SK-N-SH (cell line): Measurements from ENCODE around the gene ACLY. TPM values are rescaled to one million over a fixed set of nuclear protein-coding genes. Genes with fewer than 3 reads are reported as not detected.
A peak's percentile ranks its signal among the peaks of the same experiment; 100 is the strongest.

Experiments
- CTCF ChIA-PET: fragments of 300-600, 350-600 bp; formaldehyde crosslinking; extraction: SDS; loops from one replicate; lab custom pipeline; 2021; lab: Yijun Ruan, JAX
- POLR2A ChIA-PET: fragments of 350-600 bp; sonication (Branson Sonifier 250); formaldehyde crosslinking; extraction: SDS; loops from one replicate; lab custom pipeline; 2020; ENCODE audit warnings: antibody characterized with exemption, inconsistent platforms; lab: Yijun Ruan, JAX
- DNase-seq: peaks from one replicate; pipeline ENCODE4 v3.0.0; 2012
- H2AFZ ChIP-seq: fragments of 200-600 bp; sonication (generic); 2 replicates; pipeline ENCODE4 v1.8.1; 2016; ENCODE audit warnings: antibody characterized with exemption, mild to moderate bottlenecking, low read depth
- H3F3A ChIP-seq: fragments of 200-600 bp; sonication (generic); replicated peaks from 2 replicates; pipeline ENCODE3; 2016; ENCODE audit warnings: antibody characterized with exemption, mild to moderate bottlenecking; ENCODE audit not compliant: insufficient read depth
- H3K27ac ChIP-seq, 2 experiments: fragments of 200-500 bp in 1 of 2; fragments of 200-600 bp in 1 of 2; sonication (Bioruptor generic) in 1 of 2; sonication (generic), shearing (Covaris generic) in 1 of 2; 2 replicates each; pipeline versions ENCODE4 v1.5.1 to v1.6.1; 2014 to 2016; ENCODE audit warnings: low read depth in 2 of 2, inconsistent platforms in 1 of 2, low read length in 1 of 2, mild to moderate bottlenecking in 1 of 2, mixed read lengths in 1 of 2
- H3K27me3 ChIP-seq: fragments of 200-600 bp; sonication (generic), shearing (Covaris generic); 2 replicates; pipeline ENCODE4 v1.6.1; 2016; ENCODE audit warnings: mixed run types; ENCODE audit not compliant: insufficient read depth
- H3K36me3 ChIP-seq, 2 experiments: fragments of 200-500 bp in 1 of 2; fragments of 200-600 bp in 1 of 2; sonication (Bioruptor generic) in 1 of 2; sonication (generic) in 1 of 2; replicated peaks in 1 of 2; 2 replicates each; pipeline versions ENCODE3 to v1.5.1; 2014 to 2016; ENCODE audit warnings: low read length in 1 of 2, mild to moderate bottlenecking in 1 of 2; ENCODE audit not compliant: insufficient read depth in 2 of 2, control insufficient read depth in 1 of 2
- H3K4me1 ChIP-seq, 2 experiments: fragments of 200-500 bp in 1 of 2; fragments of 200-600 bp in 1 of 2; sonication (Bioruptor generic) in 1 of 2; sonication (generic), shearing (Covaris generic) in 1 of 2; 2 replicates each; pipeline versions ENCODE4 v1.5.1 to v1.6.1; 2014 to 2016; ENCODE audit warnings: low read depth in 1 of 2, low read length in 1 of 2, mixed run types in 1 of 2; ENCODE audit not compliant: insufficient read depth in 2 of 2, control insufficient read depth in 1 of 2
- H3K4me2 ChIP-seq: fragments of 200-600 bp; sonication (generic), shearing (Covaris generic); 2 replicates; pipeline ENCODE4 v1.6.1; 2017; ENCODE audit warnings: mixed run types
- H3K4me3 ChIP-seq, 2 experiments: fragments of 200-500 bp in 1 of 2; fragments of 200-600 bp in 1 of 2; sonication (Bioruptor generic) in 1 of 2; sonication (generic), shearing (Covaris generic) in 1 of 2; 2 replicates each; pipeline versions ENCODE4 v1.5.1 to v1.8.1; 2014 to 2016; ENCODE audit warnings: low read depth in 2 of 2, inconsistent platforms in 1 of 2, low read length in 1 of 2, mild to moderate bottlenecking in 1 of 2, mixed read lengths in 1 of 2, moderate library complexity in 1 of 2
- H3K79me2 ChIP-seq: fragments of 200-600 bp; sonication (generic); 2 replicates; pipeline ENCODE4 v1.8.1; 2017; ENCODE audit warnings: mild to moderate bottlenecking; ENCODE audit not compliant: insufficient read depth
- H3K9ac ChIP-seq: fragments of 200-600 bp; sonication (generic); 2 replicates; pipeline ENCODE4 v1.6.1; 2017; ENCODE audit warnings: mixed run types
- H3K9me2 ChIP-seq: fragments of 200-600 bp; sonication (generic); 2 replicates; pipeline ENCODE4 v1.6.1; 2017; ENCODE audit warnings: mixed run types
- H3K9me3 ChIP-seq: fragments of 200-600 bp; sonication (generic); 2 replicates; pipeline ENCODE4 v1.6.1; 2017; ENCODE audit warnings: mixed run types, mild to moderate bottlenecking, moderate library complexity
- H4K20me1 ChIP-seq: fragments of 200-600 bp; sonication (generic); 2 replicates; pipeline ENCODE4 v1.6.1; 2017; ENCODE audit warnings: mild to moderate bottlenecking, mixed run types; ENCODE audit not compliant: insufficient read depth
- EP300 ChIP-seq, 2 experiments: IDR thresholded peaks; 2 replicates each; pipeline versions ENCODE4 v1.4.0 to v1.6.1; 2012; ENCODE audit warnings: borderline replicate concordance in 1 of 2, low read depth in 1 of 2, low read length in 1 of 2
- GABPA ChIP-seq: IDR thresholded peaks from 2 replicates; pipeline ENCODE4 v1.4.0; 2012; ENCODE audit warnings: low read depth, mild to moderate bottlenecking
- GATA2 ChIP-seq: sonication (generic); formaldehyde crosslinking; IDR thresholded peaks from 2 replicates; pipeline ENCODE4 v1.5.0; 2020; ENCODE audit warnings: mild to moderate bottlenecking, missing genetic modification reagents
- MXI1 ChIP-seq: IDR thresholded peaks from 2 replicates; pipeline ENCODE4 v1.6.1; 2012; ENCODE audit warnings: mild to moderate bottlenecking, low read depth, low read length, improper control_type of control experiment
- NFIC ChIP-seq: IDR thresholded peaks from 2 replicates; pipeline ENCODE4 v1.4.0; 2012; ENCODE audit warnings: borderline replicate concordance
- NRF1 ChIP-seq: IDR thresholded peaks from 2 replicates; pipeline ENCODE4 v1.6.1; 2012; ENCODE audit warnings: low read depth, mild to moderate bottlenecking, low read length
- RCOR1 ChIP-seq: fragments of 150-350 bp; IDR thresholded peaks from 2 replicates; pipeline ENCODE4 v1.6.1; 2017; ENCODE audit warnings: antibody characterized with exemption, low read length
- REST ChIP-seq: IDR thresholded peaks from 2 replicates; pipeline ENCODE4 v1.6.1; 2012; ENCODE audit warnings: mild to moderate bottlenecking, low read depth, low read length, moderate library complexity
- RFX5 ChIP-seq: IDR thresholded peaks from 2 replicates; pipeline ENCODE4 v1.6.1; 2012; ENCODE audit warnings: mild to moderate bottlenecking, improper control_type of control experiment, low read length
- SMC3 ChIP-seq: IDR thresholded peaks from 2 replicates; pipeline ENCODE4 v1.6.1; 2012; ENCODE audit warnings: low read depth, low read length, improper control_type of control experiment
- TCF12 ChIP-seq: IDR thresholded peaks from 2 replicates; pipeline ENCODE4 v1.4.0; 2012
- TEAD4 ChIP-seq: IDR thresholded peaks from 2 replicates; pipeline ENCODE4 v1.4.0; 2012; ENCODE audit warnings: mild to moderate bottlenecking, borderline replicate concordance; ENCODE audit not compliant: insufficient read depth
- WGBS: methylation state at CpG from one replicate; pipeline ENCODE4 v1.1.6; 2017; ENCODE audit warnings: low lambda C conversion rate; 5-methylcytosine and 5-hydroxymethylcytosine counted together
- polyA plus RNA-seq, 3 experiments: library from polyadenylated mRNA; depleted of rRNA; stranded (reverse); fragments of >200 nt; gene quantifications; 2 replicates each; pipeline ENCODE4 v1.2.3, GENCODE V29; 2012
- TF ChIP-seq, protein P1 (sequence below): fragments of 200-600 bp; sonication (generic); IDR thresholded peaks from 2 replicates; pipeline ENCODE4 v1.6.1; 2017; ENCODE audit warnings: antibody characterized with exemption, mild to moderate bottlenecking, moderate library complexity
- TF ChIP-seq, protein P2 (sequence below): IDR thresholded peaks from 2 replicates; pipeline ENCODE4; 2012
- TF ChIP-seq, protein P3 (sequence below): IDR thresholded peaks from 2 replicates; pipeline ENCODE4 v1.4.0; 2012; ENCODE audit warnings: low read depth, borderline replicate concordance

Gene ACLY
- polyA plus RNA-seq, 1 of the 3 experiments (the other 2 are of a cell fraction) = 163 TPM

DNA sequence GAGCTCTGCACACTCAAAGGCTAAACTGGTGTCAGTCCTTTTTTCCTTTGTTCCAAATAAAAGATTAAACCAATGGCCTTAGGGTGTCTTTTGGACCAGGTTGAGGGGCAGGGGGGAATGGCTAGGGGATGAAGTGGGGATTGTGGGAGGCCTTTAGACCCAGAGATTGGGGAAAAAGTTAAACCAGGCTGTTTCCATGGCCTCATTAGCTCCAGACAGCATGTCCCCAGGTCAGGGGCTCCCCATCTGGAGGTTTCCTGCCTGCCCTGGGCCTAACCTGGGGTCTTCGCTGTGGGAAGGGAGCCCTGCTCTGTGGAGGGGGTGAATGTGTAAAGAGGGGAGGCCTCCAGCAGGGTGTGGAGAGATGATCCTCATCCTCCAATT lies 95.6 kb downstream of the ACLY start:
- Histone ChIP-seq H2AFZ (no peak overlapping the region), H3K4me1 (no peaks in the 10 kb centered on the region), H3K36me3 (peaks cover 3 to 35% of the 10 kb centered on the region in 2 experiments), H3K9ac (no peak overlapping the region), H3K9me3 (no peaks in the 10 kb centered on the region), H3K27ac (no peak overlapping the region), H3K27me3 (no peaks in the 10 kb centered on the region), H3K9me2 (no peaks in the 10 kb centered on the region), H3K4me2 (no peak overlapping the region), H3K79me2 (no peaks in the 10 kb centered on the region), H3F3A (peaks cover 9% of the 10 kb centered on the region), H3K4me3 (no peak overlapping the region), H4K20me1 (0 out of 2 replicates have a peak, but pooled peaks cover 2% of the 10 kb centered on the region)
- ChIA-PET POLR2A (no interaction called here), CTCF (interaction anchor here (0.8 to 1.0 kb wide), 2 partner anchors 12 to 136 kb away, joined by 3 to 4 read pairs; no protein-coding TSS in a partner anchor)
- WGBS = 100% methylated on average over 1 of the region's 1 CpG
- DNase-seq = no peak
- TF ChIP-seq NFIC (no peak), TEAD4 (no peak), REST (no peak), MXI1 (no peak)
- TF ChIP-seq, protein P1, sequence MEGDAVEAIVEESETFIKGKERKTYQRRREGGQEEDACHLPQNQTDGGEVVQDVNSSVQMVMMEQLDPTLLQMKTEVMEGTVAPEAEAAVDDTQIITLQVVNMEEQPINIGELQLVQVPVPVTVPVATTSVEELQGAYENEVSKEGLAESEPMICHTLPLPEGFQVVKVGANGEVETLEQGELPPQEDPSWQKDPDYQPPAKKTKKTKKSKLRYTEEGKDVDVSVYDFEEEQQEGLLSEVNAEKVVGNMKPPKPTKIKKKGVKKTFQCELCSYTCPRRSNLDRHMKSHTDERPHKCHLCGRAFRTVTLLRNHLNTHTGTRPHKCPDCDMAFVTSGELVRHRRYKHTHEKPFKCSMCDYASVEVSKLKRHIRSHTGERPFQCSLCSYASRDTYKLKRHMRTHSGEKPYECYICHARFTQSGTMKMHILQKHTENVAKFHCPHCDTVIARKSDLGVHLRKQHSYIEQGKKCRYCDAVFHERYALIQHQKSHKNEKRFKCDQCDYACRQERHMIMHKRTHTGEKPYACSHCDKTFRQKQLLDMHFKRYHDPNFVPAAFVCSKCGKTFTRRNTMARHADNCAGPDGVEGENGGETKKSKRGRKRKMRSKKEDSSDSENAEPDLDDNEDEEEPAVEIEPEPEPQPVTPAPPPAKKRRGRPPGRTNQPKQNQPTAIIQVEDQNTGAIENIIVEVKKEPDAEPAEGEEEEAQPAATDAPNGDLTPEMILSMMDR = no peak
- TF ChIP-seq, protein P2, sequence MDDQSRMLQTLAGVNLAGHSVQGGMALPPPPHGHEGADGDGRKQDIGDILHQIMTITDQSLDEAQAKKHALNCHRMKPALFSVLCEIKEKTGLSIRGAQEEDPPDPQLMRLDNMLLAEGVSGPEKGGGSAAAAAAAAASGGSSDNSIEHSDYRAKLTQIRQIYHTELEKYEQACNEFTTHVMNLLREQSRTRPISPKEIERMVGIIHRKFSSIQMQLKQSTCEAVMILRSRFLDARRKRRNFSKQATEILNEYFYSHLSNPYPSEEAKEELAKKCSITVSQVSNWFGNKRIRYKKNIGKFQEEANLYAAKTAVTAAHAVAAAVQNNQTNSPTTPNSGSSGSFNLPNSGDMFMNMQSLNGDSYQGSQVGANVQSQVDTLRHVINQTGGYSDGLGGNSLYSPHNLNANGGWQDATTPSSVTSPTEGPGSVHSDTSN = peak; percentile 1; the same call in 1 of the 2 replicates

- Histone ChIP-seq H4K20me1 (0 out of 2 replicates have a peak, but pooled peaks cover 3% of the 10 kb centered on the region), H3K9me2 (no peaks in the 10 kb centered on the region), H3K9ac (no peak overlapping the region), H3K27me3 (no peaks in the 10 kb centered on the region), H3K4me1 (no peaks in the 10 kb centered on the region), H3K79me2 (no peaks in the 10 kb centered on the region), H3K9me3 (no peaks in the 10 kb centered on the region), H3F3A (peaks cover 9% of the 10 kb centered on the region), H3K4me3 (no peak overlapping the region), H2AFZ (no peak overlapping the region), H3K4me2 (no peak overlapping the region), H3K27ac (no peak overlapping the region; a peak in 1 of 4 replicates), H3K36me3 (peaks cover 3 to 33% of the 10 kb centered on the region in 2 experiments)
- POLR2A ChIA-PET = interaction anchor here (0.5 kb wide), 1 partner anchor 17 kb away, joined by 3 read pairs; no protein-coding TSS in a partner anchor
- WGBS = 95% methylated on average over 10 of the region's 12 CpGs
- CTCF ChIA-PET = interaction anchor here (0.8 to 1.0 kb wide), 2 partner anchors 11 to 137 kb away, joined by 3 to 4 read pairs; no protein-coding TSS in a partner anchor
- no peak for DNase-seq
- TF ChIP-seq, protein P3, sequence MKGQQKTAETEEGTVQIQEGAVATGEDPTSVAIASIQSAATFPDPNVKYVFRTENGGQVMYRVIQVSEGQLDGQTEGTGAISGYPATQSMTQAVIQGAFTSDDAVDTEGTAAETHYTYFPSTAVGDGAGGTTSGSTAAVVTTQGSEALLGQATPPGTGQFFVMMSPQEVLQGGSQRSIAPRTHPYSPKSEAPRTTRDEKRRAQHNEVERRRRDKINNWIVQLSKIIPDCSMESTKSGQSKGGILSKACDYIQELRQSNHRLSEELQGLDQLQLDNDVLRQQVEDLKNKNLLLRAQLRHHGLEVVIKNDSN = no peak
- TF ChIP-seq NFIC (no peak), EP300 (IDR thresholded peaks at IDR 0.05; ENCODE audit: borderline replicate concordance in 1 of 2, low read depth in 1 of 2, low read length in 1 of 2) (no peak), NRF1 (no peak), TCF12 (no peak), GABPA (no peak), RCOR1 (no peak), MXI1 (no peak), SMC3 (no peak), RFX5 (no peak), GATA2 (CRISPR knock-in tag) (no peak)
- TF ChIP-seq, protein P1 = no peak
Observed at GRCh38 chr17:41822216-41823140, 96.3 kb downstream of the ACLY start.
